Measurements from ENCODE around the gene TMA7.
A peak's percentile ranks its signal among the peaks of the same experiment; 100 is the strongest.
"Not testable (repeated sequence)": the region's sequence is repeated elsewhere in the genome, so short reads cannot be mapped to it uniquely, and the experiment has no call there.

The TMA7 gene

GRCh38 chr3:48468329-48468731, 28.3 kb downstream of the TMA7 start:
- Mint-ChIP-seq H3K27ac (peak overlapping the region; percentile 97), H3K36me3 (peaks cover 19 to 53% of the 10 kb centered on the region in 2 donors), H3K27me3 (no peaks in the 10 kb centered on the region), H3K9me3 (no peaks in the 10 kb centered on the region), H3K4me1 (peaks cover 49 to 59% of the 10 kb centered on the region in 2 donors), H3K4me3 (peak overlapping the region; percentile 94)
- DNase-seq = no peak
- no peak for ATAC-seq (replicated peaks)

- no peak for DNase-seq
- Mint-ChIP-seq H3K4me3 (peak overlapping the region; percentile 58 to 66), H3K9me3 (no peaks in the 10 kb centered on the region), H3K27ac (peak overlapping the region; percentile 90), H3K4me1 (peaks cover 51 to 63% of the 10 kb centered on the region in 2 donors), H3K27me3 (no peaks in the 10 kb centered on the region), H3K36me3 (peaks cover 19 to 53% of the 10 kb centered on the region in 2 donors)
- ATAC-seq (replicated peaks) = no peak
Measured at GRCh38 chr3:48469046-48469915, 29.2 kb downstream of the TMA7 start.

GRCh38 chr3:48470286-48470685, 30.2 kb downstream of the TMA7 start:
- no peak for ATAC-seq (replicated peaks)
- Mint-ChIP-seq H3K4me3 (peak overlapping the region; percentile 50 to 68), H3K4me1 (peaks cover 55 to 60% of the 10 kb centered on the region in 2 donors), H3K27ac (peak overlapping the region; percentile 90), H3K9me3 (no peaks in the 10 kb centered on the region), H3K27me3 (no peaks in the 10 kb centered on the region), H3K36me3 (peaks cover 19 to 53% of the 10 kb centered on the region in 2 donors)
- no peak for DNase-seq

DNA sequence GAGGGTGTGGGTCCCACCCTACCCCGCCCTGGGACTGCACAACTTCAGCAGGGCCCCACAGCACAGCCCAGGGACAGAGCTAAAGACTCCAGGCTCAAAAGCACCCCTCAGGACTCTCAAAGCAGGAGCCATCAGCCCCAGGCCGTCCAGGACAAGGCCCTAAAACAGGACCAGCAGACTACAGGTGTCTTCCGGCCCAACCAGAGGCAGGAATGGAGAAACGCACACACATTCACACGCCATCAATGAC, 32.5 kb downstream of the TMA7 start:
- DNase-seq (no peak), ATAC-seq (replicated peaks) (no peak)
- H3K4me3 Mint-ChIP-seq = peak overlapping the region; percentile 84 to 86
- H3K27ac Mint-ChIP-seq = peak overlapping the region; percentile 98
- no peaks in the 10 kb centered on the region for H3K9me3 Mint-ChIP-seq
- peaks cover 52 to 61% of the 10 kb centered on the region in 2 donors for H3K4me1 Mint-ChIP-seq
- peaks cover 9 to 31% of the 10 kb centered on the region in 2 donors for H3K36me3 Mint-ChIP-seq
- H3K27me3 Mint-ChIP-seq = no peaks in the 10 kb centered on the region

- peaks cover 52 to 61% of the 10 kb centered on the region in 2 donors for H3K4me1 Mint-ChIP-seq
- no peaks in the 10 kb centered on the region for H3K27me3 Mint-ChIP-seq
- H3K4me3 Mint-ChIP-seq = peak overlapping the region; percentile 84 to 86
- peaks cover 6 to 27% of the 10 kb centered on the region in 2 donors for H3K36me3 Mint-ChIP-seq
- DNase-seq (peak; percentile 93), ATAC-seq (replicated peaks) (peak; percentile 89 to 92)
- H3K27ac Mint-ChIP-seq = peak overlapping the region; percentile 98
- no peaks in the 10 kb centered on the region for H3K9me3 Mint-ChIP-seq
Measured at GRCh38 chr3:48472923-48473616, 33.0 kb downstream of the TMA7 start.

- Mint-ChIP-seq H3K36me3 (peaks cover 4 to 23% of the 10 kb centered on the region in 2 donors), H3K4me3 (peak overlapping the region; percentile 84 to 86), H3K4me1 (peaks cover 53 to 61% of the 10 kb centered on the region in 2 donors), H3K27me3 (no peaks in the 10 kb centered on the region), H3K27ac (peak overlapping the region; percentile 98), H3K9me3 (no peaks in the 10 kb centered on the region)
- DNase-seq (no peak), ATAC-seq (replicated peaks) (no peak)
Measured at GRCh38 chr3:48473617-48473952, 33.5 kb downstream of the TMA7 start.

GRCh38 chr3:48474031-48474430, 34.0 kb downstream of the TMA7 start:
- H3K27ac Mint-ChIP-seq; ATAC-seq (replicated peaks); H3K9me3 Mint-ChIP-seq; DNase-seq; H3K27me3 Mint-ChIP-seq; H3K4me3 Mint-ChIP-seq: not testable (repeated sequence)
- Mint-ChIP-seq H3K36me3 (peaks cover 3 to 18% of the 10 kb centered on the region in 2 donors), H3K4me1 (peaks cover 53 to 61% of the 10 kb centered on the region in 2 donors)

DNA sequence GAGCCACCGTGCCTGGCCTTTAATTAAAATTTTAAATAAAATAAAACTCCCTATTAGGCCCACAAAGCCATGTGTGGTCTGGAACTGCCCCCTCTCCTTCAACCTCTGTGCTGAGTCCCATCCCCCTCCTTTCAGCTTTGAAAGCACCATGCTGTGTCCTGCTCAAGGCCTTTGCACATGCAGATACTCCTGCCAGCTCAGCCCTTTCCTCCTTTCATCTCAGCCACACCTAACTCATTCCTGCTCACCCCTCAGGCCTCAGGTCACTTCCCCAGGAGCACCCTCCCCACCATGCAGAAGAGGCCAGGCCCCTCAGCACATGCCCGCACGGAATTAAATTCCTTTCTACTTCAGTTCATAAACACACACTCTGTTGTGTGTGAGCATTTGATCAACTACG, 34.6 kb downstream of the TMA7 start:
- DNase-seq = no peak
- Mint-ChIP-seq H3K27ac (peak overlapping the region; percentile 78), H3K36me3 (peaks cover 0 to 13% of the 10 kb centered on the region in 2 donors), H3K27me3 (no peaks in the 10 kb centered on the region), H3K4me1 (peaks cover 50 to 60% of the 10 kb centered on the region in 2 donors), H3K4me3 (no peak overlapping the region), H3K9me3 (no peaks in the 10 kb centered on the region)
- no peak for ATAC-seq (replicated peaks)

- H3K4me3 Mint-ChIP-seq = no peak overlapping the region
- peaks cover 46 to 58% of the 10 kb centered on the region in 2 donors for H3K4me1 Mint-ChIP-seq
Measured at GRCh38 chr3:48475188-48475587, 35.1 kb downstream of the TMA7 start.

DNA sequence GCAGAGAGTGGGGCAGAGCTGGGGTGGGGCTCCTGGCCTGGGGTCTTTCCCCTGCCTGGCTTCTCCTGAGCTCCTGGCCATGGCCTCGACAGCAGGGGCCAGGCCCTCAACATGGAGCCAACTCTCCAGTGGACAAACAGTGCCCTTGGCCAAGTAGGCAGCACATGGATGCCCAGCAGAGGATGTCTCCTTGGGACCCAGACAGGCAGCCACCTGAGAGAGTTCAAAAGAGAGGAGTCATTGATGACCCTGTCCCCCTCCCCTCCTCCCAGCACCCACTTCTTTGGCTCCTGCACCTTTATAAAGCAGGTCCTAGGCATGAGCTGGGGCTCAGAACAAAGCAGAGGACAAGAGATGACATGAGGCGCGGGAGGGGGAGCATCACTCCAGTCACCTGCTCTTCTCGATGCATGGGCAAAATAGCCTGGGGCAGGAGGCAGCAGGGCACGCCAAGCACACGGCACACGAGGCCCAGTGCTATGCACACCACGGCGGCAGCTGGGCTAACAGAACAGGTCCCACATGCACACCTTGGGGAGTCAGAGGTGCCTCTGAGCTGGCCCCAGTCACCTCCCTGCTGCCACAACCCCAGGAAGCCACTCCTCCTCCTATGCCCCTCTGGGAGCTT, 36.5 kb downstream of the TMA7 start:
- peak overlapping the region; percentile 47 for H3K27ac Mint-ChIP-seq
- ATAC-seq (replicated peaks) (no peak), DNase-seq (no peak)
- no peaks in the 10 kb centered on the region for H3K27me3 Mint-ChIP-seq
- H3K36me3 Mint-ChIP-seq = peaks cover 0 to 4% of the 10 kb centered on the region in 2 donors
- no peaks in the 10 kb centered on the region for H3K9me3 Mint-ChIP-seq
- no peak overlapping the region for H3K4me3 Mint-ChIP-seq
- peaks cover 43 to 56% of the 10 kb centered on the region in 2 donors for H3K4me1 Mint-ChIP-seq

More at GRCh38 chr3:48475188-48475587, 35.1 kb downstream of the TMA7 start:
- H3K36me3 Mint-ChIP-seq = peaks cover 0 to 8% of the 10 kb centered on the region in 2 donors
- DNase-seq (no peak), ATAC-seq (replicated peaks) (no peak)
- H3K9me3 Mint-ChIP-seq = no peaks in the 10 kb centered on the region
- H3K27me3 Mint-ChIP-seq = no peaks in the 10 kb centered on the region
- H3K27ac Mint-ChIP-seq = peak overlapping the region; percentile 78

DNA sequence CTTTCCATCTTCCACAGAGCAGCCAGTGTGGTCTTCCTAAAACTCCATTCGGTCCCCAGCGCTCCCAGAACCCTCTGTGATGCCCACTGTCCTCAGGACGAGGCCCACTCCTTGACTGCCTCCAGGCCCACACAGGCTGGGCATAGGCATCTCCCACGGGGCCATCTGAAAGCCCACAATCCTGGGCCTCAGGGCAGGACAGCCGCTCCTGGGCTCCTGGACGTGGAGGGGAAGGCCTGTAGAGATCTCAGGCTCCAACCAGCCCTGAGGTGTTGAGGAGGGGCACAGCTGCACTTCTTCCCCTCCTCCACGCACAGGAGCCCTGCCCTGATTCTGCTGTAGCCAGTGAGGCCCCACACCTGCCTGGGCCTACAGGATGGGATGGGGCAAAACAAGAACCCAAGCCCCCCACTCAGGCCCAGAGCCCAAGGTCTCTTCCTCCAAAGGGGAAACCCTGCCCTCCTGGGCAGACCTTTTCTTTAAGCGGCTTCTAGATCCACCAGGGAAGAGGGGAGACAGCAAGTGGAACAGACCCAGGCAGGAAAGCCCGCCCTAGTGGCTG, 38.0 kb downstream of the TMA7 start:
- Mint-ChIP-seq H3K36me3 (peaks cover 0 to under 1% of the 10 kb centered on the region in 2 donors), H3K4me1 (peaks cover 39 to 52% of the 10 kb centered on the region in 2 donors), H3K27me3 (no peaks in the 10 kb centered on the region), H3K4me3 (peak overlapping the region in 1 of 2 donors; percentile 7), H3K27ac (peak overlapping the region; percentile 97), H3K9me3 (no peaks in the 10 kb centered on the region)
- DNase-seq (no peak), ATAC-seq (replicated peaks) (no peak)

DNA sequence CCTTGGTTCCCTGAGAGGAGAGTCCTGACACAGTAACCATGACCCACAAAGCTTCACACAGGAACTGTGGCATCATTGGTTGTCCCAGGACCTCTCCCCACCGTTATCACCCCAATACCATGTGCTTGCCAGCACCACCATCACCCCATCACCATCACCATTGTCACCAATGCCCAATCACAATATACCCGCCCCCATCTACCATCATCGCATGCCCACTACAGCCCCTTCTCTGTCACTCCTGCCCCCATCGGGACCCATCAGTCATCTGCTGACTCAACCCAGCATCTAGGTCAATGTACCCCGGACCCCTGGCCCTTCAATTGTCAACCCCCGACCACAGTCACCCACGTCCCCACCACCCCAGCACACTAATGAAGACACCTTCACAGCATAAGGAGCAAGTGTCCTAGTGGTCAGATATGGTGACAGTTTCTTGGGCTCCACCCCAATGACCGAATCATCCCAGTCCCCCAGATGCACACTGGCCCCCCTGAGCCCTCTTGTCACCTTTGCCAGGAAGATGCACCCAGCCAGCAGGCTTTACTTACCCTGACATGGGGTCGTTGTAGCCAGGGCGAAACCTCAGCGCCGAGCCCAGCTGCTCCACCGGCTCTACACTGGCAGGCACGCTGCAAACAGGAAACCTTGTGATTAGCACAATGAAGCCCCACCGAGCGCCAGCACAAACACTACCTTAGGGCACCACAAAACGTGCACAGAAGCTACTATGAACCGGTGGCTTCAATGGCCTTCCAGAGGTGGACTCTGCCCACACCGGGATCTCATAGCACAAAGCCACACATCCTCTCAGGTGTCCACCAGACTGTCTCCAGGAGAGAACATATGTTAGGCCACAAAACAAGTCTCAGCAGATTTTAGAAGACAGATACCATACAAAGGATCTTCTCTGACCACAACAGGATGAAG, 38.8 kb downstream of the TMA7 start:
- Mint-ChIP-seq H3K27me3 (no peaks in the 10 kb centered on the region), H3K27ac (peak overlapping the region; percentile 97), H3K9me3 (no peaks in the 10 kb centered on the region), H3K4me3 (peak overlapping the region; percentile 62 to 65), H3K4me1 (peaks cover 34 to 45% of the 10 kb centered on the region in 2 donors), H3K36me3 (no peaks in the 10 kb centered on the region)
- peak; percentile 80 to 83 for ATAC-seq (replicated peaks)
- DNase-seq = no peak

GRCh38 chr3:48480891-48481290, 40.8 kb downstream of the TMA7 start:
- not testable (repeated sequence) for H3K27me3 Mint-ChIP-seq; H3K36me3 Mint-ChIP-seq; DNase-seq; ATAC-seq (replicated peaks); H3K27ac Mint-ChIP-seq; H3K4me3 Mint-ChIP-seq; H3K9me3 Mint-ChIP-seq
- H3K4me1 Mint-ChIP-seq = peaks cover 28 to 41% of the 10 kb centered on the region in 2 donors
